Right lobe of liver (tissue), 6 donors: ENCODE measurements around the gene FOLR1. TPM values are rescaled to one million over a fixed set of nuclear protein-coding genes. Genes with fewer than 3 reads are reported as not detected.

ENCODE experiments used
- ATAC-seq, 4 donors: fragments of 200-7000 bp; cut with Tn5 transposase; one replicate each; pipeline ENCODE4 v1.9.1; 2020; ENCODE audit warnings: mild to moderate bottlenecking in 4 of 4, moderate library complexity in 4 of 4
- DNase-seq, 3 donors: peaks; one replicate each; pipeline ENCODE4 v3.0.0-alpha.2; 2020
- H3K27ac ChIP-seq, 3 donors: fragments of 200-600 bp; one replicate each; pipeline ENCODE4 v1.8.0; 2022
- H3K27me3 ChIP-seq, 2 donors: fragments of 200-600 bp; one replicate each; pipeline ENCODE4 v1.8.0; 2022
- H3K36me3 ChIP-seq, 4 donors: fragments of 200-600 bp; sonication (generic) in 1 of 4; one replicate each; pipeline versions ENCODE4 v1.5.1 to v1.8.0; 2017 to 2022; ENCODE audit warnings: control low read depth in 1 of 4
- H3K4me1 ChIP-seq, 4 donors: fragments of 200-600 bp; sonication (generic) in 1 of 4; one replicate each; pipeline versions ENCODE4 v1.5.1 to v1.8.0; 2017 to 2022; ENCODE audit warnings: control low read depth in 1 of 4
- H3K4me3 ChIP-seq, 3 donors: fragments of 200-600 bp; one replicate each; pipeline ENCODE4 v1.8.0; 2022
- H3K9me3 ChIP-seq, 4 donors: fragments of 200-600 bp; sonication (generic) in 1 of 4; one replicate each; pipeline versions ENCODE4 v1.5.1 to v1.8.0; 2017 to 2022; ENCODE audit warnings: control low read depth in 1 of 4
- POLR2A ChIP-seq: fragments of 450-650 bp; IDR thresholded peaks from one replicate; pipeline ENCODE4 v1.6.1; 2017; ENCODE audit warnings: antibody characterized with exemption, mild to moderate bottlenecking
- WGBS: methylation state at CpG from one replicate; pipeline ENCODE4 v1.1.6; 2018; ENCODE audit warnings: low coverage, low lambda C conversion rate; ENCODE audit not compliant: insufficient coverage; ENCODE audit errors: missing lambda C conversion rate; 5-methylcytosine and 5-hydroxymethylcytosine counted together
- intact Hi-C, 2 donors: fragments of 100-400 bp; cut with DNase I; formaldehyde crosslinking; loops; one replicate each; pipeline versions ENCODE4 v1.11.2 to v1.14.1; 2022
- total RNA-seq, 6 experiments: library from RNA; depleted of rRNA in 2 of 6; stranded (reverse); fragments of >200 nt in 2 of 6; fragmentation: NEBNext Ultra II Directional in 3 of 6; extraction: Animal tissue kit (Norgen Biotek cat#: 25700) in 3 of 6; gene quantifications; one replicate each; pipeline versions ENCODE4 v1.1.0 to v1.2.4, GENCODE V29; 2016 to 2023
- TF ChIP-seq, protein P1 (sequence below), 4 donors: fragments of 200-600 bp in 3 of 4; fragments of 450-650 bp in 1 of 4; IDR thresholded peaks; one replicate each; pipeline versions ENCODE4 v1.5.1 to v1.8.0; 2016 to 2022; ENCODE audit warnings: antibody characterized with exemption in 4 of 4, mild to moderate bottlenecking in 2 of 4
- donor health status: DM: no; HTN: yes; CAD: no.
- donor health status: DM: no; HTN: no; CAD: no.
- donor health status: DM: no; HTN: no; CAD: no.
- donor health status: DM: no; HTN: yes; CAD: no.
- donor health status: DM: no; HTN: yes; CAD: no.

The FOLR1 gene
- total RNA-seq, 6 experiments from 2014 or later: not detected

DNA sequence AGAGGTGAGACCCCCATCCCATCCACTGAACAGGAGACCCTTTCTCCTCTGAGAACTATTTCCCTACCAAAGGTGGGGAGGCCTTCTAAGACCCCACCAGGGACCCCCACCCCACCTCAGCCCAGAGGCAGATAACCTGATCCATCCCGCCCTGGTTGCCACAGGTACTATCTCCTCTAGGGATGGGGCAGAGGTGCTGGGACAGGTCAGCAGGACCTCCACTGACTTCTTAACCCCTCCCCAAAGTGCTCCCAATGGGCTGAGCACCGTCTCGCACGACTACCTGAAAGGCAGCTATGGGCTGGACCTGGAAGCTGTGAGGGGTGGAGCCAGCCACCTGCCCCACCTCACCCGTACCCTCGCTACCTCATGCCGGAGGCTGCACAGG lies 36.9 kb downstream of the FOLR1 start:
- H3K36me3 ChIP-seq: peaks cover 0 to 53% (median 14%) of the 10 kb centered on the region in 4 donors
- H3K4me1 ChIP-seq: peaks cover 0 to 5% (median 0%) of the 10 kb centered on the region in 4 donors
- intact Hi-C loops: no loop called here
- no peak overlapping the region for H3K27ac ChIP-seq
- no peak for DNase-seq
- ATAC-seq: no peak
- no CpG with 5 or more reads among the region's 7 CpGs for WGBS
- no peak for TF ChIP-seq POLR2A
- TF ChIP-seq, protein P1, sequence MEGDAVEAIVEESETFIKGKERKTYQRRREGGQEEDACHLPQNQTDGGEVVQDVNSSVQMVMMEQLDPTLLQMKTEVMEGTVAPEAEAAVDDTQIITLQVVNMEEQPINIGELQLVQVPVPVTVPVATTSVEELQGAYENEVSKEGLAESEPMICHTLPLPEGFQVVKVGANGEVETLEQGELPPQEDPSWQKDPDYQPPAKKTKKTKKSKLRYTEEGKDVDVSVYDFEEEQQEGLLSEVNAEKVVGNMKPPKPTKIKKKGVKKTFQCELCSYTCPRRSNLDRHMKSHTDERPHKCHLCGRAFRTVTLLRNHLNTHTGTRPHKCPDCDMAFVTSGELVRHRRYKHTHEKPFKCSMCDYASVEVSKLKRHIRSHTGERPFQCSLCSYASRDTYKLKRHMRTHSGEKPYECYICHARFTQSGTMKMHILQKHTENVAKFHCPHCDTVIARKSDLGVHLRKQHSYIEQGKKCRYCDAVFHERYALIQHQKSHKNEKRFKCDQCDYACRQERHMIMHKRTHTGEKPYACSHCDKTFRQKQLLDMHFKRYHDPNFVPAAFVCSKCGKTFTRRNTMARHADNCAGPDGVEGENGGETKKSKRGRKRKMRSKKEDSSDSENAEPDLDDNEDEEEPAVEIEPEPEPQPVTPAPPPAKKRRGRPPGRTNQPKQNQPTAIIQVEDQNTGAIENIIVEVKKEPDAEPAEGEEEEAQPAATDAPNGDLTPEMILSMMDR (IDR thresholded peaks at IDR 0.05): no peak
- no peak overlapping the region for H3K4me3 ChIP-seq
- H3K9me3 ChIP-seq: no peaks in the 10 kb centered on the region
- no peaks in the 10 kb centered on the region for H3K27me3 ChIP-seq

DNA sequence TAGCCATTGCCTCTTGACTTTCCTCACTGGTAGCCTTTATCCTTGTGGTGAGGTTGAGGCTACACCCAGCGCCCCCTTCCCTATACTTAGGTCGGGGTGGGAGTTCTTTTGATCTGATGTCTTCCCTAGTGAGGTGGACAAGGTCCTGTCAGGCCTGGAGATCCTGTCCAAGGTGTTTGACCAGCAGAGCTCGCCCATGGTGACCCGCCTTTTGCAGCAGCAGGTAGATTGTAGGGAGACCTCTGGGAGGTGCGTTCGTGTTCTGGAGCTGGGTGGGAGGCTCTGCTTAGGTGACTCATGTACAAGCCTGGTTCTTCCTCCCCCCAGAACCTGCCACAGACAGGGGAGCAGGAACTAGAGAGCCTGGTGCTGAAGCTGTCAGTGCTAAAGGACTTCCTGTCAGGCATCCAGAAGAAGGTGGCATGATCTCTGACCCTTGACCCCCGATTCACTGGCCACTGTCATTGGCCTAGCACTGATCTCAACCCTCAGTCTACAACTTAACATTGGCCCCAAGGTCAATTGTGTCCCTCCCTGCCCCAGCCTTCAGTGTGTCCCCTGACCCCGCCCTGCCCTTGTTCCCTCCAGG lies 37.5 kb downstream of the FOLR1 start:
- ATAC-seq (no peak), DNase-seq (peak in 1 of 3 donors; percentile 41)
- Histone ChIP-seq H3K9me3 (no peaks in the 10 kb centered on the region), H3K4me3 (no peak overlapping the region), H3K27me3 (no peaks in the 10 kb centered on the region), H3K4me1 (peaks cover 0 to 5% (median 0%) of the 10 kb centered on the region in 4 donors), H3K36me3 (peaks cover 0 to 57% (median 15%) of the 10 kb centered on the region in 4 donors), H3K27ac (no peak overlapping the region)
- intact Hi-C loops: no loop called here
- 100% methylated on average over 1 of the region's 8 CpGs for WGBS
- no peak for TF ChIP-seq POLR2A
- TF ChIP-seq, protein P1 (IDR thresholded peaks at IDR 0.05): no peak

DNA sequence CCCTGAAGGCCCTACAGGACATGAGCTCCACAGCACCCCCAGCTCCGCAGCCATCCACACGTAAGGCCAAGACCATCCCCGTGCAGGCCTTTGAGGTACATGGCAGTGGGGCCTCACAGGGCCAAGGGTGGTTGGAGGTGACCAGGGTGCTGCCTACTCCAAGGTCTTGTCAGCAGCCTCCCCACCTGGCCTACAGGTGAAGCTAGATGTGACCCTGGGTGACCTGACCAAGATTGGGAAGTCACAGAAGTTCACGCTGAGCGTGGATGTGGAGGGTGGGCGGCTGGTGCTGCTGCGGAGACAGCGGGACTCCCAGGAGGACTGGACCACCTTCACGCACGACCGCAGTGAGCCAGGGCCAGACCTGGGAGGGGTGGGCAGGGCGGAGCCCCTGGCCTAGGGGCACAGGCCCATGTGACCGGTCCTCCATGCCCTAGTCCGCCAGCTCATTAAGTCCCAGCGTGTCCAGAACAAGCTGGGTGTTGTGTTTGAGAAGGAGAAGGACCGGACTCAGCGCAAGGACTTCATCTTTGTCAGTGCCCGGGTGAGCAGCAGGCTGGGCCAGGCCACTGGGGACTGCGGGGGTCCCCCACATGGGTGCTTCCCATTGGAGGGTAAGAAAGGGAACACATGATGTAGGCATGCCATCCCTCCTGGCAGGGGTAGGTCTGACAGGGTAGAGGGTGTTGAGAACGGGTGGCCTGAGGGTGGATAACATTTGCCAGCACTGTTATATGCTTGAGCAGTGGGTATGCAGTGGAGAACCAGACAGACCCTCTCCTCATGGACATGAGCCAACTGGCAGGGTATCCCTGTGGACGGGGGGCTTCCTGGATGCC lies 38.2 kb downstream of the FOLR1 start:
- no peak overlapping the region for H3K27ac ChIP-seq
- intact Hi-C loops: no loop called here
- no peak for TF ChIP-seq POLR2A
- TF ChIP-seq, protein P1 (IDR thresholded peaks at IDR 0.05): no peak
- H3K4me3 ChIP-seq: no peak overlapping the region
- H3K9me3 ChIP-seq: no peaks in the 10 kb centered on the region
- no peak for ATAC-seq
- peaks cover 0 to 2% (median 0%) of the 10 kb centered on the region in 4 donors for H3K4me1 ChIP-seq
- DNase-seq: peak in 1 of 3 donors; percentile 39
- H3K36me3 ChIP-seq: peaks cover 0 to 60% (median 17%) of the 10 kb centered on the region in 4 donors
- H3K27me3 ChIP-seq: no peaks in the 10 kb centered on the region
- no CpG with 5 or more reads among the region's 21 CpGs for WGBS

DNA sequence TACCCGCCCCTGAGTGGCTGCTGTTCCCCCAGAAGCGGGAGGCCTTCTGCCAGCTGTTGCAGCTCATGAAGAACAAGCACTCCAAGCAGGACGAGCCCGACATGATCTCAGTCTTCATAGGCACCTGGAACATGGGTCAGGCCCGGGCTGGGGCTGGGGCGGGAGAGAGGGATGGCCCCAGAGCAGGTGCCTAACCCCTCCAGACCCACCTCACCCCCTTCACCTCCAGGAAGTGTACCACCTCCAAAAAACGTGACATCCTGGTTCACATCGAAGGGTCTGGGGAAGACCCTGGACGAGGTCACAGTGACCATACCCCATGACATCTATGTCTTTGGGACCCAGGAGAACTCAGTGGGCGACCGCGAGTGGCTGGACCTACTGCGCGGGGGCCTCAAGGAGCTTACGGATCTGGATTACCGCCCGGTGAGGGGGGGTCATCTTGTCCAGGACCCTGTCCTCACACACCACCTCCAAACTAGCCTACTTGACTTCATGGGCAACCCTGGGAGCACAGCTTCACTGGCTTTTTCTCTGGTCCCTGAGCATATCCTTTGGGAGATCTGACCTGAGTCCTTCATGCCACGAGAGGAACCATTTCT lies 38.9 kb downstream of the FOLR1 start:
- H3K27me3 ChIP-seq: no peaks in the 10 kb centered on the region
- H3K4me1 ChIP-seq: no peaks in the 10 kb centered on the region
- no peaks in the 10 kb centered on the region for H3K9me3 ChIP-seq
- peaks cover 0 to 66% (median 20%) of the 10 kb centered on the region in 4 donors for H3K36me3 ChIP-seq
- no peak for ATAC-seq
- no peak for TF ChIP-seq POLR2A
- TF ChIP-seq, protein P1 (IDR thresholded peaks at IDR 0.05): no peak
- no peak overlapping the region for H3K27ac ChIP-seq
- intact Hi-C loops: no loop called here
- no peak overlapping the region for H3K4me3 ChIP-seq
- WGBS: 94% methylated on average over 8 of the region's 18 CpGs
- DNase-seq: peak in 1 of 3 donors; percentile 43
